Measurements from ENCODE around the gene ZNF268. TPM values are rescaled to one million over a fixed set of nuclear protein-coding genes. Genes with fewer than 3 reads are reported as not detected.
A peak's percentile ranks its signal among the peaks of the same experiment; 100 is the strongest.

Gene ZNF268
- 23.1 and 34.6 TPM in 2 replicates for total RNA-seq
- polyA plus RNA-seq: 10.9 and 12.9 TPM in 2 replicates

DNA sequence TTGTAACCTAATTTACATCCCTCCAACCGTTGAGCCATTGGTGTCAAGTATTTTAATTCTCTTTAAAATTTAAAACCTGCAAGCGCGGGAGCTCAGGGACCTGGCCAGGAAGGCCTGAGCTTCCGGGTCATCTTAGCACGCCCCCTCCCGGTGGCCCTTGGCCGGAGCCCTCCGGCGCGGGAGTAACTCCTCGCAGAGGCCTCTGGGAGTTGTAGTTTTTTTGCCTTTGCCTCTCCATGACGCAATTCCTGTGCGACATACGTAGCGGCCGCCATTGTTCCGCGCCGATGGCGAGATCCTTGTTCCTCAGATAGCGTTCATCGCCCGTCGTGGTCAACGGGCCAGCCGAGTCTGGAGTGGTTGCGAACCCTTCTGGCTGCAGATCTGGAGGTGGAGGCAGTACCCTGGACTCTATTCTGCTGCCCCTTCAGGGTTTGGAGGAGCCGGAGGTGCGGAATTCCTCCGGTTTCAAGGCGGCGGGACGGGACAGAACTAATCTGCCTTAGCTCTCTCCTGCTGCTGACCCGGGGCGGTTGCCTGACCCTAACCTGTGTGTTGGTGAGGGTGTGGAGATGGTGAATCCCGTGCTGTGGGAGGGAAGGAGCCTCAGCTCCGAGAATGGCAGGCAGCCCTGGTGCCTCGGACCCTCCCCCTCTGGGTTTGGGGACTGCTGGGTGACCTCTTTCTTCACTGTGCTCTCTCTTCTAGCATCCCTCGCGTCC, at the start of gene ZNF268:
Gene ZNF268 (plus strand): TSS at position 258 of the 722 bp plus-strand sequence. CDS start 503 bp downstream, outside the sequence.
- DNase-seq (ENCODE audit: low spot score): peak; percentile 96
- Histone ChIP-seq H3K9me3 (ENCODE audit: low read depth) (peaks cover 19% of the 10 kb centered on the region), H3K36me3 (replicated peaks; ENCODE audit: insufficient read depth, low read depth) (peaks cover 5% of the 10 kb centered on the region), H3K27me3 (no peaks in the 10 kb centered on the region), H3K4me2 (peak within 1 kb of the TSS; percentile 97), H3K4me1 (ENCODE audit: insufficient read depth) (peaks cover 6% of the 10 kb centered on the region), H3K9me2 (replicated peaks; ENCODE audit: insufficient read depth) (no peaks in the 10 kb centered on the region), H3K4me3 (peak within 1 kb of the TSS; percentile 83), H4K20me1 (ENCODE audit: insufficient read depth, poor library complexity, severe bottlenecking) (no peaks in the 10 kb centered on the region), H3K27ac (peak within 1 kb of the TSS; percentile 83), H3K79me2 (peaks cover 14% of the 10 kb centered on the region), H2AFZ (peak within 1 kb of the TSS; percentile 94)
- no peak for TF ChIP-seq EZH2phosphoT487 (IDR thresholded peaks at IDR 0.05; ENCODE audit: low read depth, severe bottlenecking, unreplicated experiment)
- TF ChIP-seq, protein P1, sequence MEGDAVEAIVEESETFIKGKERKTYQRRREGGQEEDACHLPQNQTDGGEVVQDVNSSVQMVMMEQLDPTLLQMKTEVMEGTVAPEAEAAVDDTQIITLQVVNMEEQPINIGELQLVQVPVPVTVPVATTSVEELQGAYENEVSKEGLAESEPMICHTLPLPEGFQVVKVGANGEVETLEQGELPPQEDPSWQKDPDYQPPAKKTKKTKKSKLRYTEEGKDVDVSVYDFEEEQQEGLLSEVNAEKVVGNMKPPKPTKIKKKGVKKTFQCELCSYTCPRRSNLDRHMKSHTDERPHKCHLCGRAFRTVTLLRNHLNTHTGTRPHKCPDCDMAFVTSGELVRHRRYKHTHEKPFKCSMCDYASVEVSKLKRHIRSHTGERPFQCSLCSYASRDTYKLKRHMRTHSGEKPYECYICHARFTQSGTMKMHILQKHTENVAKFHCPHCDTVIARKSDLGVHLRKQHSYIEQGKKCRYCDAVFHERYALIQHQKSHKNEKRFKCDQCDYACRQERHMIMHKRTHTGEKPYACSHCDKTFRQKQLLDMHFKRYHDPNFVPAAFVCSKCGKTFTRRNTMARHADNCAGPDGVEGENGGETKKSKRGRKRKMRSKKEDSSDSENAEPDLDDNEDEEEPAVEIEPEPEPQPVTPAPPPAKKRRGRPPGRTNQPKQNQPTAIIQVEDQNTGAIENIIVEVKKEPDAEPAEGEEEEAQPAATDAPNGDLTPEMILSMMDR (IDR thresholded peaks at IDR 0.05; ENCODE audit: poor library complexity): peak; percentile 91
- WGBS (ENCODE audit: low lambda C conversion rate, missing lambda C conversion rate): 3% methylated on average over 39 of the region's 40 CpGs

DNA sequence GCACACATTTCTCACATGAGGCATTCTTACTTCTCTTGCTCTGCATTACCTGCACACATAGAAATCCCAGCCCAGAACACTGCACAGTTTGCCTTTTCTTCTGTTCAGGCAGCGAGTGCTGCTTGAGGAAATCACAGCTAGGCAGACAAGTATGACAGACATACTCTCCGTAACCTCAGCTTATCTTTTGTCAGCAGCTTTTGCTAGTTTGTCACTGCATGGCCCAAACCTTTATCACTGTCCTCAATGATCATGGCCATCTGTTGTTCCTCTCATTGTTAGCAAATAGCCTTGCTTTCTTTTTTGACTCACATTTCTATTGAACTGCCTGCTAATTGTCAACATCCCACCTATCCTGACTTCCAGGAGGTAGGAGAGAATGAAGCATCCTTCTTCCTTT, 45.5 kb upstream of the ZNF268 start:
- Histone ChIP-seq H3K4me3 (no peak overlapping the region), H3K9me3 (ENCODE audit: low read depth) (peaks cover 26% of the 10 kb centered on the region), H4K20me1 (ENCODE audit: insufficient read depth, poor library complexity, severe bottlenecking) (no peaks in the 10 kb centered on the region), H3K79me2 (peaks cover 23% of the 10 kb centered on the region), H3K27ac (no peak overlapping the region), H3K36me3 (replicated peaks; ENCODE audit: insufficient read depth, low read depth) (peaks cover 14% of the 10 kb centered on the region), H3K27me3 (no peaks in the 10 kb centered on the region), H3K4me1 (ENCODE audit: insufficient read depth) (peaks cover 5% of the 10 kb centered on the region), H3K4me2 (no peak overlapping the region), H2AFZ (no peak overlapping the region), H3K9me2 (replicated peaks; ENCODE audit: insufficient read depth) (no peaks in the 10 kb centered on the region)
- TF ChIP-seq, protein P1 (IDR thresholded peaks at IDR 0.05; ENCODE audit: poor library complexity): no peak
- TF ChIP-seq EZH2 (IDR thresholded peaks at IDR 0.05; ENCODE audit: borderline replicate concordance) (no peak), EZH2phosphoT487 (IDR thresholded peaks at IDR 0.05; ENCODE audit: low read depth, severe bottlenecking, unreplicated experiment) (no peak)
- WGBS (ENCODE audit: low lambda C conversion rate, missing lambda C conversion rate): 96% methylated on average over 2 of the region's 2 CpGs
- no peak for DNase-seq (ENCODE audit: low spot score)

DNA sequence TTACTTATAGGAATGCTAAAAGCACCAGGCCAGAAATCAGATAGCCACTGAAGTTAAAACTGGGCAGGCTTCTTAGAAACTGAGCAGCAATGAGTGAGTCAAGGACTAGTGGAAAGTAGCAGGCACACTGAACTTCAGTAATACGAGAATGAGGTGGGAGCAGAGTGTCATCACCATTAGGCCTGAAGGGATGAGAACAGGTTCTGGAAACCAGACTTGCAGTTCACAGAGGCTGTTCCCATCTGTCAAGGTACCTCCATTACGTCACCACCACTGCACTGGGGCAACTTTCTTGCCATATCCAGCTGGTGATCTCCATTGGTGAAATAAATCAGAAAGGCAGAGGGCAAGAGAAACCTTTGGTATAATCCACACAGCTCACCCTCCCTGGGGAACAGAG, 35.3 kb upstream of the ZNF268 start:
- Histone ChIP-seq H3K9me3 (ENCODE audit: low read depth) (peaks cover 35% of the 10 kb centered on the region), H3K27ac (no peak overlapping the region), H3K9me2 (replicated peaks; ENCODE audit: insufficient read depth) (no peaks in the 10 kb centered on the region), H3K4me2 (no peak overlapping the region), H3K4me3 (no peak overlapping the region), H3K79me2 (no peaks in the 10 kb centered on the region), H4K20me1 (ENCODE audit: insufficient read depth, poor library complexity, severe bottlenecking) (no peaks in the 10 kb centered on the region), H3K27me3 (no peaks in the 10 kb centered on the region), H3K4me1 (ENCODE audit: insufficient read depth) (no peaks in the 10 kb centered on the region), H3K36me3 (replicated peaks; ENCODE audit: insufficient read depth, low read depth) (peaks cover 24% of the 10 kb centered on the region), H2AFZ (no peak overlapping the region)
- no peak for DNase-seq (ENCODE audit: low spot score)
- no peak for TF ChIP-seq EZH2phosphoT487 (IDR thresholded peaks at IDR 0.05; ENCODE audit: low read depth, severe bottlenecking, unreplicated experiment)
- TF ChIP-seq, protein P1 (IDR thresholded peaks at IDR 0.05; ENCODE audit: poor library complexity): no peak
- TF ChIP-seq EZH2 (IDR thresholded peaks at IDR 0.05; ENCODE audit: borderline replicate concordance): no peak
- 96% methylated on average over 2 of the region's 2 CpGs for WGBS (ENCODE audit: low lambda C conversion rate, missing lambda C conversion rate)
